Stimulated activated CD4-positive, alpha-beta T cell treated with anti-CD3 and anti-CD28 coated beads, Interleukin-2, amount 100 ng/mL, for 48 hours (primary cell): Measurements from ENCODE around the gene PSMF1.

Experiments used
- DNase-seq, 2 donors: peaks; one replicate each; pipeline ENCODE4 v3.0.0-alpha.2; 2020

Gene PSMF1, protein sequence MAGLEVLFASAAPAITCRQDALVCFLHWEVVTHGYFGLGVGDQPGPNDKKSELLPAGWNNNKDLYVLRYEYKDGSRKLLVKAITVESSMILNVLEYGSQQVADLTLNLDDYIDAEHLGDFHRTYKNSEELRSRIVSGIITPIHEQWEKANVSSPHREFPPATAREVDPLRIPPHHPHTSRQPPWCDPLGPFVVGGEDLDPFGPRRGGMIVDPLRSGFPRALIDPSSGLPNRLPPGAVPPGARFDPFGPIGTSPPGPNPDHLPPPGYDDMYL

DNA sequence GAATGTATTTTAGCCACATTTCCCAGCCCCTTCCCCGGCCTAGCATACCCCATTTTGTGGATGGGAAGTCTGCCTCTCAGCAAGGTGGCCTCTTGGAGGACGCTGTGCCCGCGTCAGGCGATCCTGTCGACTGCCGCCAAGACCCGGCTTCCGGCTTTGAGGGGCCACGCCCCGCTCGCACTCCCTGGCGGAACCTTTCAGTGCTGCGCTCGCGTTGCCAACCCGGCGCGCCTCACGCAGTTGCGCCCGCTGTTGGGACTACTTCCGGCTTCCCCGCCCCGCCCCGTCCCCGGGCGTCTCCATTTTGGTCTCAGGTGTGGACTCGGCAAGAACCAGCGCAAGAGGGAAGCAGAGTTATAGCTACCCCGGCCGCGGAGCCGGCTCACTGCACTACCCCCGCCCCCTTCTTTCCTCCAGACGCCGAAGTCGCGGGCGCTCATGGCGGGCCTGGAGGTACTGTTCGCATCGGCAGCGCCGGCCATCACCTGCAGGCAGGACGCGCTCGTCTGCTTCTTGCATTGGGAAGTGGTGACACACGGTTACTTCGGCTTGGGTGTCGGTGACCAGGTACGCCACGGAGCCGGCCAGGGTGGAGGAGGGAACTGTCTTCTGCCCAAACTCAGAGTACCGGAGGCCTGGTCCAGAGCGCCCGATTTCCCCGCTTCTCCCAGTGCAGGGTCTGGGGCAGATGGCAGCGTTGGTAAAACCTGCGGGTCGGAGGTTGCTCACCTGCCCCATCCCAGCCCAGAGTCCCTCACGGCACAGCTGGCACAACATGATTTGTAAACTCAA lies at the start of gene PSMF1:
Gene PSMF1, plus strand, starts transcription at position 267 of the 792 bp plus-strand sequence. Its CDS starts 172 bp downstream, at position 439.
- peak; percentile 94 to 96 for DNase-seq

DNA sequence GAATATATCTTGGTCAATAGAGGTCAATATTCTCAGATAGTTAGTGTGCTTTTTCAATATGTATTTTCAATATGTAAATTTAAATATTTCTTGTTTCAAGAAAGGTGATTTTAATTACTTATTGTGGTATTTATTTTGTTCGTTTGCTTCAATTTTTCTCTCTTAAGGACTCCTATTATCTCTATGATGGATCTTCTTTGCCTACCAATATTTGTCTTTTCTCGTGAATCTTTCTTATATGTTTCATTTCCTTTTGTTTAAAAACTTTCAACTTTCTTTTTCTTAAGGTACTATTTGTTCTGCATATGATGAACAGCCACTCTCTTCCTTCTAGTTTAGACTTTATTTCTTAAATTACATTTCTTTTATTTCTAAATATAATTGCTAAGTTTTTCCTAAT lies 46.1 kb upstream of the PSMF1 start:
- no peak for DNase-seq

DNA sequence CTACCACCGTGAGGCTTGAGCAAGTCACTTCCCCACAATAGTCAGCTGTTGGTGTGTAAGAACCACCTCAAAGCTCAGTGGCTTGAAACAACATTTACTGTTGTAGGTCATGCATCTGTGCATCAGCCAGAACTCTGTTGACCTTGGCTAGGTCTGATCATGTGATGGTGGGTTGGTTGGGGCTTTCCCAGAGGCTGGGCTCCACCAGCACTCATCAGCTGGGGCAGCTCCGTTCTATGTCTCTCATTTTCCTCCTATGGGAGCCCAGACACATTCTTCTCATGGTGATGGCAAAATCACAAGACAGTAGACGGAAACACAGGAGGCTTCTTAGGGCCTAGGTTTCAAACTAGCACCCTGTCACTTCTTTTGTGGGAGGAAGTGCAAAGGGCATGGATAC lies 42.8 kb upstream of the PSMF1 start:
- DNase-seq, result no peak

DNA sequence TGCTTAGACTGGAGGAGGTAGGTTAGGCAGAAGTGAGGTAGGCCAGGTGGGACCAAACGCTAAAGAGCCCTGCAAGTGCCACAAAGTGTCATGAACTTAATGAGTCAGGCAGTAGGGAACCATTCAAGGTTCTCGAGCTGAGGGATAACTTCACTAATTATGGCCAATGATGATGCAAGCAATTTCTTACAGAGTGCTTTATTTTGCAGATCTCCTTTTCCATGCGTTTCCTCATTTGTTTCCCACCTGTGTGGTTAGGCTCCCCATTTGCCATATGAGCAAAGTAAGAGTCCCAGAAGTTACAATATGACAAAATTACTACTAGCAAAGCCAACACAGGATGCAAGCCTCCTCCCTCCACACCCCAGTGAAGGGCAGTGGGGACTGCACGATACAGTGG lies 36.5 kb upstream of the PSMF1 start:
- no peak for DNase-seq

DNA sequence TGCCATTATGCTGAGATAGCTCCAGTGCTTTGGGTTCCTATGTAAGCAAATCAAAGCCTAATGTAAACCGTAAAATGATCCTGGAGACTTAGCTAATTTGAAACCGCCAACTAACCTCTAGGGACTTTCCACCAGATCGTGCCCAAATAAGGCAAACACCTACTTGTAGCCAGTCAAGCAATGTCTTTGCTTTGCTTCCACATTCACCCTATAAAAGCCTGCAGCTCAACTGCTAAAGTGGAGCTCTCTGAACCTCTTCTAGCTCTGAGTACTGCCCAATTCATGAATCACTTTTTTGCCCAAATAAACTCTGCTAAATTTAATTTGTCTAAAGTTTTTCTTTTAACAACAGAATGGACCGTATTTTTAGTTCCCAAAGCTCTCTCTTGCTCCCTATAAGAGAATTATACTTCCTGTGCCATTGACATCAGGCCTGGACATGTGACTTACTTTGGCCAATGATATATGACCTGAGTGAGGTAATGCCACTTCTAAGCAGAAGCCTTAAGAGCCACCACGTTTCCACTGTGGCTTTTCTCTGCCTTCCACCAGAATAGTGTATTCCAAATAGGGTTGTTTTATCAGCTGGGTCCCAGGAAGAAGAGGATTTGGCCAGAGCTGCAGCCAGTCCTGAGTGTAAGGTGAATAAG lies 34.8 kb upstream of the PSMF1 start:
- no peak for DNase-seq

DNA sequence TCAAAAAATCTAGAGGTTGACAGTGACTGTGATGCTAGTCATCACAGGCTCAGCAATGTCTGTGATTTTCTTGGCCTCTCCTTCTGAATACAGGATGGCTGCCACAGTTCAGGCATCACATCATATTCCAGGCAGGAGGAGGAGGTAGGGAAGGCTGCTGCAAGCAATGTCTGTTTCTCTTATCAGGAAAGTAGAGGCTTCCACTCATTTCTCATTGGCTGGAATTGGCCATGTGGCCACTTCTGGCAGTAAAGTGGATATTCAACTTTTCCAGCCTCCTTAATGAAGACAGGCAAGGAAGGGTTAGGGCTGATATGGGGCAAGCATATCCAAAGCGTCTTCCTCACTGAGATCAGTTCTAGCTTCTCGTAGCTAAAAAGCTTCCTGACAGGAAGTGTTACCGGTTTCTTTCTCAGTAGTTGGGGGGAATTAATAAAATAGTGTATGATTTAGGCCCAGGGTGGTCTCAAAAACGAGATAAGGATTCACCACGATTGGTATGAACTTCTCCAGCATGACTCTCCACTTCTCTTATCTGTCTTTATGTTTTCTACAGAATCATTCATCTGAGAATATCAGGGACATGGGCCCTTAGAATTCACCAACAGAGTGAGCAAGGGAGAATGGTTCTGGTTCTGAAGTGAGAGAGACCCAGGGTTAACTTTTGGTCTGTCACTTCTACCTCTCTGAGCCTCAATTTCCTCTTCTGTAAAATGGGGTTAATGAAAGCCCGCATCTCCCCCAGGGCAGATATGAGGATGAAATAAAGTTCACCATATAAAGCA lies 32.7 kb upstream of the PSMF1 start:
- DNase-seq, result no peak

DNA sequence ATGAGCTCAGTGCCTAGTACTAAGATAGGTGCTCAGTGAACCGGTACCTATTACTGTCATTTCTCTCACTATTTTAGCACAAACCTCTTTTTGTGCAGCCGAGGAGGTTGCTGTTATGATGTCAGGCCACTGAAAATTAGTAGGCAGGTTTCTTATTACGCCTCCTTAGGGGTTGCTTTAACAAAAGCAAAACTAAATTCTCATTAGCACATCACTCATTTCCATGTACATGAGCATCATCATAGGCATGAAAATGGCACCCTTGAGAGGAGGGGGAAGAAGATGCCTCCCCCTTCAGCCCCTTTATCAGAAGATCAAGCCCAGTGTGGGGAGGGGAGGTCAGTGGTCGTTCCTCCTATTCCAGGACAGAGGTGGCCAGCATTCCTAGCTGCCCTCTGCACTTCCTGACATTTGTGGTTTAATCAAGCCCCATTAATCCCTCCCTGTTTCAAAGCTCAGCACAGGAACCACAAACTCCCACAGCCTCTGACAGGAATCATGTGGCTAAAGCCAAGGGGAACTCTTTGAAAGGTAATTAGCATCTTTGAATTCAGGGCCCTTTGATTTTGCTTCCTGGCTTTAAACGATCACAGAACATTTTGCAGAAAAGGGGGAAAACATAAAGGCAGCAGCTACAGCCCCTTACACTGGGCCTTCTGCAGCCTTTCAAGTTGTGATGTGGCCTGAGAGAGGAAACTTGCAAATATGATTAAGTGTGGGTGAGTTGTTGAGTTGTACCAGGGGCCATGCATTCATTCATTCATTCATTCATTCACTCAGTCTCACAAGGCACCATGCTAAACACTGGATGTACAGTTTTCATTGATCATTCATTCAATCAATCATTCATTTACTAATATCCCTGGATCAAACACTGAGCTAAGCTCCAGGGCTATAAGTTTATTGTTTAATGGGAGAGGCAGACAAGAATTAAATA lies 31.9 kb upstream of the PSMF1 start:
- no peak for DNase-seq

DNA sequence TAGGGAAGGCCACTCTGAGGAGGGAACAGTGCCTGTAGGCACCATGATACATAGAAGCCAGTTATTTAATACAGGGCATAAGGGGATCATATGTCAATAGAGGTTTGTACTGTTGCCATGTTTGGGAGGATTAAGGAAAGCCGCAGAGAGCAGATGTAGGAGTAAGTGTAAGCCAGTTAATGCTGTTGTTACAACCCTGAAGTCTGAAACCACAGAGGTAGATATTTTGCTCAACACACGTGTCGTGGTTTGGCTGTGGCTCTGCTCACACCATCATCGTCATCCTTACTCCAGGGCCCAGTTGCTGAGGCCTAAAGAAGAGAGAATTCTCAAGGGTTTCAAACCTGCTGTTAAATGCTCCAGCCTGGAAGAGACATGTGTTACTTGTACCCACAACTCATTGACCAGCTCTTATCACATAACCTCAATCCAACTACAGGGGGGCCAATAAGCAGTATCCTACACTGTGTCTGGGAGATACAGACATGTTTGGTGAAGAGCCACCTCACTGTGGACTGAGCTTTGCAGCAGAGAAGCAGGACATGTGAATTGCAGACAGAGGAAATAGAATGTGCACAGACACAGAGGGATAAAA lies 31.0 kb upstream of the PSMF1 start:
- DNase-seq, result no peak

DNA sequence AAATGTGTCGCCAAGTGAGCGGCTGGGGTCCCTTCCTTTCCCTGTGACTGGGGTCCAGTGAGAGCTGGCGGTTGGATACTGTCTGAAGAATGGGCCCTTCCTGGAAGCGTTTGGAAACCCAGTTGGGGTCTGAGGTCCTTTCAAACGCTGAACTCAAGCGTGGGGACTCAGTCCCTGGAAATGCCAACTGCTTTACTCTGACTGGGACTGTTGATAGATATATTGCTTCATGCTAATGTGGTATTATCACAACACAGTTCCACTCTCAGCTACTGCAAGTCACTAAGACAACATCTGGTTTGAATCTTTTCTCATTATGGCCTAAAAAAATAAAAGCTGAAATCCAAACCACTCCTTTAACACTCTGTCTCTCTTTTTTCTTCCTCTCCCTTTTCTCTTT lies 23.7 kb upstream of the PSMF1 start:
- no peak for DNase-seq

DNA sequence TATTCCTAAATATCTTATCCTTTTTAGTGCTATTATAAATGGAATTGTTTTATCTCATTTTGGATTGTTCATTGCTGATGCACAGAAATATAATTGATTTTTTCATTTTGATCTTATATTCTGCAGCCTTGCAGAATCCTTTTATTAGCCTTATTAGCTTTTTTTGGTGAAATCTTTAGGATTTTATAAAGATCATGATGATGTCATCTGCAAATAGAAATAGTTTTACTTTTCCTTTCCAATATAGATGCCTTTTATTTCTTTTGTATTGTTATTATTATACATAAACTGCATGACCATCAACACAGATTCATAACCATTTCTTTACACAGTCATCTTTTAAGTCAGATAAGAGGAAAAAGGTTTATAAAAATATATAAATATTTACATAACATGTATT lies 16.9 kb upstream of the PSMF1 start:
- DNase-seq, result no peak

DNA sequence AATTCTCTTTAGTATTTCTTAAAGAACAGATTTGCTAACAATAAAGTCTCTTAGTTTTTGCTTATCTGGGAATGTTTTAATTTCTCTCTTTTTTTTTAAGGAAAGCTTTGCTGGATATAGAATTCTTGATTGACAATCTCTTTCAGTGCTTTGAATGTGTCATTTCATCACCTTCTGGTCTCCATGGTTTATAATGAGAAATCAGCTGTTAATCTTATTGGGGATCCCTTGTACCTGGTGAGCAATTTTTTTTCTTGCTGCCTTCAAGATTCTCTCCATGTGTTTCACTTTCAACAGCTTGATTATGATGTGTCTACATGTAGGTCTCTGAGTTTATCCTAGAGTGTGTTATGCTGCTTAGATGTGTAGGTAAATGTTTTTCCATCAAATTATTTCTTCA lies 16.4 kb upstream of the PSMF1 start:
- no peak for DNase-seq

DNA sequence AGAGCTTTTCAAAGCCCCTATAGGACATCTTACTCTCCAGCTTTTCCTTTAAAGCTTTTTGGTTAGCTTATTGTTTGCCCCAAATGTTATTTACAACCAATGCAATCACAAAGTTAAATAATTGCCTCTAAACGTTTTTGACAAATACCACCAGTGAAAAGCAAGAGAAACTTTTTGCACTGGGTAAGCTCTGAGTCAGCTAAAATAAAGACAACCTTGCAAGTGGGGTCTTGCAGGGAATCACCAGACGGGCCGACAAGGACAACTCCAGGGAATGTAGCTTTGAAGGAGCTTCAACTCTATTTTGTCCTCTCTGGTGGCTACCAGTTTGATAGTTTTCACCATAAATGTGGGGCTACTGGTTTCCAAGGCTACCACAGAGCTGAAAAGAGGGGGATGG lies 14.7 kb upstream of the PSMF1 start:
- DNase-seq, result no peak

DNA sequence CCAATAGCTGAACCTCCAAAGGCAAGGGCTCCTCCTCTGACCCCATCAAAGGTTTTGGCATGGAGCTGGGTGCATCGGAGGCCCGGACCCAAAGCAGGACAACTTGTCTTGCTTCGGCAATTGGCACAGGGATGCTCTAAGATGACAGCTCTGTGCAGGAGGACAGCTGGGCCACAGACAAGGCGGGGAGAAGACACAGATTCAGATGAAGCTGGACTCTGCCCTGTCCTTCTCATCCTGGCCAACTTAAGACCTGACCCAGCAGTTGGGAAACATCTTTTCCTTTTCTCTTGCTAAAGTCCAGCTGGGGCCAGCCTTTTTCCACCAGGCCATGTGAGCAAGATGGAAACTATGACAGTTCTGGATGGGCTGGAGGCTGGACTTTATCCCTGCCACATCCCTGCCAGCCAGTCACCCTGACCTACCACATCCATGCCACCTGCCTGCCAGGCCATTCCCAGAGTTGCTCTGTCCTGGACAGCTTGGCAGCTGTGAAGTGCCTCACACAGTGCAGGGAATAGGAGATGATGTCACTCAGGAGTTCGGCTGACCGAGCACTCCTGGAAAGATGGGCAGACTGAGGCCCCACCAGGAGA lies 12.7 kb upstream of the PSMF1 start:
- DNase-seq, result no peak

DNA sequence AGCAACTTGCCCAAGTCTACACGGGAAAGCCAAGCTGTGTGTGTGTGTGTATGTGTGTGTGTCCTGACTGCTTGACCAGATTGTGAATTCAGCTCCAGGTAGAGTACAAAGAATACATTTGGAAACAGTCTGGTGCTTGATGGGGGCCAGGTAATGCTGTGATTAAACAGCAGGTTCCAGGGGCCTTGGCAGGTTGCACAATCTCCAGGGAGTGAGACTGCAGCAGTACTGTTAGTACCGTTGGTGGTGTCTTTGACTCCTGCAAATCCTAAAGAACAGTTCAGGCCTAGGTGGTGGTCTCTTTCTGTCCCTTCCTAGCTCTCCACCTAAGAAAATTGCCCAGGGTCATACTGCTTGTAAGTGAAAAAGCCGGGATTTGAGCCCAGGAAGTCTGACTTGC lies 11.2 kb upstream of the PSMF1 start:
- DNase-seq, result no peak

DNA sequence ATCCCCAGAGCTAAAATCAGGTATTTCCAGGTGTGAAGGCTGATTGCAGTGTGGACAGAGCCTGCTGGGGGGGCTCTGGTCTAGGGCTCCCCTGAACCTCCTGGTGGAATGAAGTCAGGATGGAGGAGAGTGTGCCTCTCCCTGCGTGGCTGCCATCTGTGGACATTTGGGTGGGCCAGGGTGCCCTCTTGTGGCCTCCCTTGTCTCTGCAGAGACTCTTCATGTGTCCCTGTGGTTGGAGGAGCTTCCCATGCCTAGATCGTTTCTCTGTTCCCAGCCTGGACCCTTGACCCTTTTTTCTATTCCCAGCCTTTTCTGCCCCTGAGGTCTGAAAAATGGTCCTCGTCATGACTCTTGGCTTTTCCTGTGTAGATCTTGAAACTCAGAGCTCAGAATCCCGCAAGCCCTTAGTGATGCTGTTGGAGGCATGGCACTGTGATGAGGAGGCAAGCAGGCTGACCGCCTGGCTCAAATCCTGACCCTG lies 9.9 kb upstream of the PSMF1 start:
- DNase-seq, result peak; percentile 47 to 49

DNA sequence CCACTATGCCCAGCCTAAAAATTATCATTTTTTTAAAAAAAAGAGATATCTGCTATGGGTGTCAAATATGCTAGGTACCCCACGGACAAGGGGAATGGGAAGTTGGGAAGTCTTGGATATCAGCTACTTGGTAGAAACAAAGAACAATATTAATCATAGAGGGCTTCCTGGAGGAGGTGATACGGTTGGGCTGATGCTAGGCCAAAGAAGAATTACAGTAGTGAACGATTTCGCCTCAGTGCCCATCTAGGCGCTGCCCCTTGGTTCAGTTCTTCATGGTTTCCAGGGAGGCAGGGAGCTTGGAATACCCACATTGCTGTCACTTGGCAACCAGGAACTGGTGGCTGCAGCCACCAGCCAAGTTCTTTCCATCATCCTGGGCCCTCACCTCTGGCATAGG lies 5.5 kb upstream of the PSMF1 start:
- DNase-seq, result no peak

DNA sequence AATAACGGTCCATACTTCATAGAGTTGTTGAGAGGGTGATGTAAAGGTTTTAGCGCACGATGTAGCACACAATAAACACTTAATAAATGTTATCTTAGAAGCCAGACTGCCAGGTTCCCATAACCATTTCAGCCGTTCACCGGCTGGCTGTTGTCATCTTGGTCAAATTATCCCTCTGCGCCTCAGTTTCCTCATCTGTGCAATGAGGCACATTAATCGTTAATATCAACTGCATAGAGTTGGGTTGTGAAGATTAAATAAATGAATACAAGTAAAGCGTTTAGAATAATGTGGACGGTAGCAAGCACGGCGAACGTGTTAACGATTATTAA lies 432 bp upstream of the PSMF1 start:
- DNase-seq, result no peak

DNA sequence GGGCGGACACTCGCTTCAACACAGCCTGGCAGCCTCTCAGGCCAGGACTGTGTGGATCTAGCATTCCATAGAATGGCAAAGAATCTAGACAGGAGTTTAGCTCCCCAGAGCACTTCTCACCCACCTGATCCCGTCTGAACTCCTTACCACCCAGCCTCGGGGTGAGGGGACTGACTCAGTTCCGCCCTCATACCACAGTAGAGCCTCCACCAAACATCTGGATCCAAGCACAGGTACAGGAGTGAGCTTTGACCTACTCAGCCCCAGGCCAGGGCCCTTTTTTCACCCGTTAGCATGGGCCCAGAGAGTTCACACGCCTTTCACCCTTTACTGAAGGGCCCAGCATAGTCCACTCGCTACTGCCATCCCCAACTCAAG lies 715 bp downstream of the PSMF1 start:
- no peak for DNase-seq

DNA sequence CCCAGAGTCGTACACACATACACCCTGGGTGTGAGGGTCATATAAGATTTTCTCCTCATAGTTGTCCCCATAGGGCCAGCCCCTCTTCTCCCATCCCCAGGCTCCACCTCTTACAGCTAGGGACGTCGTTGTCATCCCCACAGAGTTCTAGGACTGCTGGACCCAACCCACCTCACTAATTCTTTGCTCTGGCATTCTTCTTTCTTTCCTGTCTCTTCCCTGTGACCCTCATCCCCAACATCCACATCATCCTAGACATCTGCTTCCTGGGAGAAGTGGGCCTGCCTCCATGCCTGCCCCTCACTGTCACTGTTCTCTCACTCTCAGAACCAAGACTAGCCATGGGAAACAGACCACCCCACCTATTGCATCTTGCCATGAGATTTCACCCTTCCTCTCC lies 1.1 kb downstream of the PSMF1 start:
- no peak for DNase-seq

DNA sequence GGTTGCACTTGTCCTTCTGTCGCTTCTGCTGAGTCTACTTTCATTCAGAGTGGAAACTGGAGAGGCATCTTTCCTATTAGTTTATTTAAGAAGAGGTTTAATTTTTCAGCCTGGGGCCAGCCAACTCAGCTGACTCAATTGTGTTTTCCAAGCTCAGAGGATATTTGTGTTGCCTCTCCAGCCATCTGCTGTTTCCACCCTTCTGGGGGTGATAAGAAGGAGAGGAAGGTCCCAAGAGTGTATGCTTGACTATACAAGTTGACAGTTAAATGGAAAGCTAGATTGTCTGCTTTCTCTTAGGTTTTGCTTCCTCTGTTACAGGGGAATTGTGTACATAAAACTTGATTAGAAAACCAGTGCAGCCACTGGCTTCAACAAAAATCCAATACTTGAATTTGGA lies 3.0 kb downstream of the PSMF1 start:
- DNase-seq, result no peak
